ENCODE results near the gene FBXO36. TPM values are rescaled to one million over a fixed set of nuclear protein-coding genes. Genes with fewer than 3 reads are reported as not detected.
"Not testable (repeated sequence)": the region's sequence is repeated elsewhere in the genome, so short reads cannot be mapped to it uniquely, and the experiment has no call there.

FBXO36 gene
- total RNA-seq, 2 donors from 2014 or later: 0.75 to 0.83 TPM

GRCh38 chr2:229899604-229900003, 22.7 kb upstream of the FBXO36 start:
- H3K9me3 ChIP-seq (ENCODE audit: control insufficient read depth, low read length, poor library complexity, severe bottlenecking): no peaks in the 10 kb centered on the region
- peaks cover 43% of the 10 kb centered on the region for H3K4me1 Mint-ChIP-seq
- H3K27me3 Mint-ChIP-seq: no peaks in the 10 kb centered on the region
- peaks cover 6% of the 10 kb centered on the region for H3K36me3 Mint-ChIP-seq (ENCODE audit: low read depth)
- no peak overlapping the region for H3K4me3 Mint-ChIP-seq
- no peak overlapping the region for H3K27ac Mint-ChIP-seq
- ATAC-seq (no peak), DNase-seq (no peak)

- Mint-ChIP-seq H3K36me3 (ENCODE audit: low read depth) (peaks cover 6% of the 10 kb centered on the region), H3K27me3 (no peaks in the 10 kb centered on the region), H3K4me3 (no peak overlapping the region), H3K4me1 (peaks cover 43% of the 10 kb centered on the region), H3K27ac (no peak overlapping the region)
- ATAC-seq (no peak), DNase-seq (no peak)
- no peaks in the 10 kb centered on the region for H3K9me3 ChIP-seq (ENCODE audit: control insufficient read depth, low read length, poor library complexity, severe bottlenecking)
Measured at GRCh38 chr2:229900012-229900411, 22.3 kb upstream of the FBXO36 start.

GRCh38 chr2:229900514-229900913, 21.8 kb upstream of the FBXO36 start:
- H3K4me3 Mint-ChIP-seq; ATAC-seq; H3K9me3 ChIP-seq (ENCODE audit: control insufficient read depth, low read length, poor library complexity, severe bottlenecking); H3K36me3 Mint-ChIP-seq (ENCODE audit: low read depth); H3K27me3 Mint-ChIP-seq; H3K27ac Mint-ChIP-seq; DNase-seq: not testable (repeated sequence)
- H3K4me1 Mint-ChIP-seq: peaks cover 42% of the 10 kb centered on the region

GRCh38 chr2:229901819-229902218, 20.5 kb upstream of the FBXO36 start:
- Mint-ChIP-seq H3K4me1 (peaks cover 42% of the 10 kb centered on the region), H3K27me3 (no peaks in the 10 kb centered on the region), H3K27ac (peak overlapping the region; percentile 41), H3K4me3 (no peak overlapping the region), H3K36me3 (ENCODE audit: low read depth) (peaks cover 6% of the 10 kb centered on the region)
- no peak for DNase-seq
- H3K9me3 ChIP-seq (ENCODE audit: control insufficient read depth, low read length, poor library complexity, severe bottlenecking): no peaks in the 10 kb centered on the region
- ATAC-seq: no peak

- DNase-seq: no peak
- H3K4me3 Mint-ChIP-seq: no peak overlapping the region
- H3K4me1 Mint-ChIP-seq: peaks cover 34% of the 10 kb centered on the region
- peaks cover 4% of the 10 kb centered on the region for H3K36me3 Mint-ChIP-seq (ENCODE audit: low read depth)
- no peak for ATAC-seq
- H3K9me3 ChIP-seq (ENCODE audit: control insufficient read depth, low read length, poor library complexity, severe bottlenecking): no peaks in the 10 kb centered on the region
- H3K27me3 Mint-ChIP-seq: no peaks in the 10 kb centered on the region
- H3K27ac Mint-ChIP-seq: peak overlapping the region; percentile 48
Measured at GRCh38 chr2:229903037-229903436, 19.3 kb upstream of the FBXO36 start.

GRCh38 chr2:229905601-229906000, 16.7 kb upstream of the FBXO36 start:
- H3K4me1 Mint-ChIP-seq: peaks cover 28% of the 10 kb centered on the region

GRCh38 chr2:229909090-229909489, 13.2 kb upstream of the FBXO36 start:
- H3K4me1 Mint-ChIP-seq: peaks cover 30% of the 10 kb centered on the region
- no peaks in the 10 kb centered on the region for H3K9me3 ChIP-seq (ENCODE audit: control insufficient read depth, low read length, poor library complexity, severe bottlenecking)
- H3K4me3 Mint-ChIP-seq: no peak overlapping the region
- no peak for ATAC-seq
- peaks cover 3% of the 10 kb centered on the region for H3K36me3 Mint-ChIP-seq (ENCODE audit: low read depth)
- H3K27me3 Mint-ChIP-seq: no peaks in the 10 kb centered on the region
- no peak for DNase-seq
- no peak overlapping the region for H3K27ac Mint-ChIP-seq

More at GRCh38 chr2:229905601-229906000, 16.7 kb upstream of the FBXO36 start:
- Mint-ChIP-seq H3K36me3 (ENCODE audit: low read depth) (peaks cover 4% of the 10 kb centered on the region), H3K27me3 (no peaks in the 10 kb centered on the region), H3K4me3 (no peak overlapping the region), H3K27ac (no peak overlapping the region)
- DNase-seq (no peak), ATAC-seq (no peak)
- H3K9me3 ChIP-seq (ENCODE audit: control insufficient read depth, low read length, poor library complexity, severe bottlenecking): no peaks in the 10 kb centered on the region

GRCh38 chr2:229910147-229910831, 12.0 kb upstream of the FBXO36 start:
- Mint-ChIP-seq H3K36me3 (ENCODE audit: low read depth) (peaks cover 3% of the 10 kb centered on the region), H3K4me1 (peaks cover 34% of the 10 kb centered on the region), H3K27me3 (no peaks in the 10 kb centered on the region), H3K27ac (peak overlapping the region; percentile 74), H3K4me3 (no peak overlapping the region)
- no peak for DNase-seq
- peak; percentile 24 for ATAC-seq
- H3K9me3 ChIP-seq (ENCODE audit: control insufficient read depth, low read length, poor library complexity, severe bottlenecking): no peaks in the 10 kb centered on the region

GRCh38 chr2:229910832-229911412, 11.4 kb upstream of the FBXO36 start:
- ATAC-seq (peak; percentile 81), DNase-seq (no peak)
- Mint-ChIP-seq H3K27ac (peak overlapping the region; percentile 74), H3K4me1 (peaks cover 31% of the 10 kb centered on the region), H3K4me3 (no peak overlapping the region), H3K27me3 (no peaks in the 10 kb centered on the region), H3K36me3 (ENCODE audit: low read depth) (peaks cover 3% of the 10 kb centered on the region)
- no peaks in the 10 kb centered on the region for H3K9me3 ChIP-seq (ENCODE audit: control insufficient read depth, low read length, poor library complexity, severe bottlenecking)

- no peaks in the 10 kb centered on the region for H3K9me3 ChIP-seq (ENCODE audit: control insufficient read depth, low read length, poor library complexity, severe bottlenecking)
- H3K27ac Mint-ChIP-seq: peak overlapping the region; percentile 60
- H3K4me1 Mint-ChIP-seq: peaks cover 45% of the 10 kb centered on the region
- H3K27me3 Mint-ChIP-seq: no peaks in the 10 kb centered on the region
- H3K36me3 Mint-ChIP-seq (ENCODE audit: low read depth): peaks cover 6% of the 10 kb centered on the region
- DNase-seq (no peak), ATAC-seq (no peak)
- H3K4me3 Mint-ChIP-seq: no peak overlapping the region
Measured at GRCh38 chr2:229914171-229914570, 8.1 kb upstream of the FBXO36 start.

GRCh38 chr2:229917793-229918192, 4.5 kb upstream of the FBXO36 start:
- Mint-ChIP-seq H3K4me3 (no peak overlapping the region), H3K27ac (no peak overlapping the region), H3K36me3 (ENCODE audit: low read depth) (peaks cover 8% of the 10 kb centered on the region), H3K4me1 (peaks cover 54% of the 10 kb centered on the region), H3K27me3 (no peaks in the 10 kb centered on the region)
- H3K9me3 ChIP-seq (ENCODE audit: control insufficient read depth, low read length, poor library complexity, severe bottlenecking): no peaks in the 10 kb centered on the region
- no peak for DNase-seq
- ATAC-seq: no peak

GRCh38 chr2:229920011-229920641, 2.2 kb upstream of the FBXO36 start:
- H3K27me3 Mint-ChIP-seq: no peaks in the 10 kb centered on the region
- H3K27ac Mint-ChIP-seq: peak overlapping the region; percentile 99
- peak overlapping the region; percentile 98 for H3K4me3 Mint-ChIP-seq
- peak; percentile 17 for ATAC-seq
- no peaks in the 10 kb centered on the region for H3K9me3 ChIP-seq (ENCODE audit: control insufficient read depth, low read length, poor library complexity, severe bottlenecking)
- DNase-seq: peak in 2 of 3 donors; percentile 18 to 33
- H3K4me1 Mint-ChIP-seq: peaks cover 45% of the 10 kb centered on the region
- peaks cover 5% of the 10 kb centered on the region for H3K36me3 Mint-ChIP-seq (ENCODE audit: low read depth)

GRCh38 chr2:229921101-229921891, 1.0 kb upstream of the FBXO36 start:
- ATAC-seq (peak; percentile 12), DNase-seq (peak in 2 of 3 donors; percentile 50 to 55)
- H3K27ac Mint-ChIP-seq: peak overlapping the region; percentile 99
- peak overlapping the region; percentile 98 for H3K4me3 Mint-ChIP-seq
- peaks cover 5% of the 10 kb centered on the region for H3K36me3 Mint-ChIP-seq (ENCODE audit: low read depth)
- peaks cover 39% of the 10 kb centered on the region for H3K4me1 Mint-ChIP-seq
- no peaks in the 10 kb centered on the region for H3K27me3 Mint-ChIP-seq
- H3K9me3 ChIP-seq (ENCODE audit: control insufficient read depth, low read length, poor library complexity, severe bottlenecking): no peaks in the 10 kb centered on the region

Data from T-helper 17 cell (primary cell).